Prostate gland (tissue), 2 donors: ENCODE results near the gene TRAF3.

Experiments used
- POLR2A ChIP-seq: fragments of 450-650 bp; IDR thresholded peaks from one replicate; pipeline ENCODE4 v1.6.1; 2016; ENCODE audit warnings: antibody characterized with exemption, mild to moderate bottlenecking
- TF ChIP-seq, protein P1 (sequence below), 4 experiments: fragments of 200-600 bp in 2 of 4; fragments of 450-650 bp in 2 of 4; sonication (generic) in 2 of 4; IDR thresholded peaks; 1 replicate in 3 of 4; 2 replicates in 1 of 4; pipeline ENCODE4 v1.5.1; 2016 to 2019; ENCODE audit warnings: antibody characterized with exemption in 4 of 4, mild to moderate bottlenecking in 2 of 4, moderate library complexity in 2 of 4

- TF ChIP-seq, protein P1, sequence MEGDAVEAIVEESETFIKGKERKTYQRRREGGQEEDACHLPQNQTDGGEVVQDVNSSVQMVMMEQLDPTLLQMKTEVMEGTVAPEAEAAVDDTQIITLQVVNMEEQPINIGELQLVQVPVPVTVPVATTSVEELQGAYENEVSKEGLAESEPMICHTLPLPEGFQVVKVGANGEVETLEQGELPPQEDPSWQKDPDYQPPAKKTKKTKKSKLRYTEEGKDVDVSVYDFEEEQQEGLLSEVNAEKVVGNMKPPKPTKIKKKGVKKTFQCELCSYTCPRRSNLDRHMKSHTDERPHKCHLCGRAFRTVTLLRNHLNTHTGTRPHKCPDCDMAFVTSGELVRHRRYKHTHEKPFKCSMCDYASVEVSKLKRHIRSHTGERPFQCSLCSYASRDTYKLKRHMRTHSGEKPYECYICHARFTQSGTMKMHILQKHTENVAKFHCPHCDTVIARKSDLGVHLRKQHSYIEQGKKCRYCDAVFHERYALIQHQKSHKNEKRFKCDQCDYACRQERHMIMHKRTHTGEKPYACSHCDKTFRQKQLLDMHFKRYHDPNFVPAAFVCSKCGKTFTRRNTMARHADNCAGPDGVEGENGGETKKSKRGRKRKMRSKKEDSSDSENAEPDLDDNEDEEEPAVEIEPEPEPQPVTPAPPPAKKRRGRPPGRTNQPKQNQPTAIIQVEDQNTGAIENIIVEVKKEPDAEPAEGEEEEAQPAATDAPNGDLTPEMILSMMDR (IDR thresholded peaks at IDR 0.05): no peak
- no peak for TF ChIP-seq POLR2A
Observed at GRCh38 chr14:102777711-102778337, 575 bp downstream of the TRAF3 start.
